HCT116 (cell line): Measurements from ENCODE around the gene NT5C3B. TPM values are rescaled to one million over a fixed set of nuclear protein-coding genes. Genes with fewer than 3 reads are reported as not detected.

Experiments used
- ATAC-seq: fragments of 200-7000 bp; cut with Tn5 transposase; 2 replicates; pipeline ENCODE4 v1.9.1; 2020; ENCODE audit warnings: mild to moderate bottlenecking, moderate library complexity
- BruUV-seq: library from RNA; stranded (reverse); fragments of 400-500 nt; replicated peaks from 2 replicates; lab custom pipeline; 2021; lab: Mats Ljungman, UMichigan
- CTCF ChIA-PET: fragments of 300-600 bp; sonication (Branson Sonifier 250); formaldehyde crosslinking; loops from one replicate; lab custom pipeline; 2021; ENCODE audit warnings: antibody characterized with exemption; lab: Charles Lee
- POLR2A ChIA-PET: fragments of 300-600, 350-600 bp; sonication (Branson Sonifier 250); formaldehyde crosslinking; loops from one replicate; lab custom pipeline; 2021; ENCODE audit warnings: antibody characterized with exemption; lab: Charles Lee
- RAD21 ChIA-PET, 2 experiments: fragments of 300-600 bp; sonication (Branson Sonifier 250); formaldehyde crosslinking; loops; one replicate each; lab custom pipeline; 2023; ENCODE audit warnings: low total read pairs in 2 of 2; ENCODE audit not compliant: uncharacterized antibody in 2 of 2, unreplicated experiment in 2 of 2, low non-redundant PET in 1 of 2; lab: Charles Lee
- DNase-seq: peaks from one replicate; pipeline ENCODE4 v3.0.0-alpha.2; 2010; ENCODE audit warnings: low read depth, low spot score
- H2AFZ ChIP-seq: fragments of 200-600 bp; shearing (Covaris generic), sonication (generic); 2 replicates; pipeline ENCODE4 v1.6.1; 2017; ENCODE audit warnings: low read depth, mixed run types, mixed read lengths, antibody characterized with exemption, low read length; ENCODE audit not compliant: poor library complexity, severe bottlenecking
- H3K27ac ChIP-seq: 2 replicates; pipeline ENCODE4 v1.5.1; 2012; ENCODE audit warnings: low read depth, low read length
- H3K27me3 ChIP-seq: fragments of 200-600 bp; sonication (generic); 2 replicates; pipeline ENCODE4 v1.6.1; 2016; ENCODE audit warnings: mixed run types, low read length, mixed read lengths; ENCODE audit not compliant: insufficient read depth
- H3K36me3 ChIP-seq, 2 experiments: fragments of 200-500 bp in 1 of 2; fragments of 200-600 bp in 1 of 2; sonication (Bioruptor generic) in 1 of 2; sonication (generic) in 1 of 2; 2 replicates each; pipeline versions ENCODE4 v1.5.1 to v1.6.1; 2014 to 2016; ENCODE audit warnings: low read length in 2 of 2, inconsistent platforms in 1 of 2, mixed read lengths in 1 of 2, mixed run types in 1 of 2; ENCODE audit not compliant: insufficient read depth in 2 of 2, control insufficient read depth in 1 of 2
- H3K4me1 ChIP-seq, 2 experiments: fragments of 200-600 bp in 1 of 2; sonication (generic) in 1 of 2; 2 replicates each; pipeline versions ENCODE4 v1.5.1 to v1.6.1; 2012 to 2017; ENCODE audit warnings: low read length in 2 of 2, inconsistent platforms in 1 of 2, mild to moderate bottlenecking in 1 of 2, mixed read lengths in 1 of 2, mixed run types in 1 of 2, moderate library complexity in 1 of 2; ENCODE audit not compliant: insufficient read depth in 2 of 2, control insufficient read depth in 1 of 2
- H3K4me2 ChIP-seq: fragments of 200-600 bp; sonication (generic); 2 replicates; pipeline ENCODE4 v1.6.1; 2017; ENCODE audit warnings: mixed run types, low read length, mixed read lengths
- H3K4me3 ChIP-seq, 2 experiments: fragments of 200-600 bp in 1 of 2; sonication (generic) in 1 of 2; replicated peaks in 1 of 2; 2 replicates each; pipeline ENCODE4 v1.5.1; 2011 to 2016; ENCODE audit warnings: low read length in 2 of 2, control low read depth in 1 of 2, low read depth in 1 of 2, mild to moderate bottlenecking in 1 of 2, mixed read lengths in 1 of 2, mixed run types in 1 of 2
- H3K79me2 ChIP-seq: fragments of 200-600 bp; sonication (generic); 2 replicates; pipeline ENCODE4 v1.6.1; 2017; ENCODE audit warnings: mild to moderate bottlenecking, mixed run types, low read length, moderate library complexity, mixed read lengths; ENCODE audit not compliant: insufficient read depth
- H3K9ac ChIP-seq: fragments of 200-600 bp; sonication (generic); 2 replicates; pipeline ENCODE4 v1.6.1; 2016; ENCODE audit warnings: low read length, mixed read lengths
- H3K9me2 ChIP-seq: fragments of 200-600 bp; sonication (generic), shearing (Covaris generic); 2 replicates; pipeline ENCODE4 v1.6.1; 2017; ENCODE audit warnings: mixed run types, mild to moderate bottlenecking, moderate library complexity; ENCODE audit not compliant: insufficient read depth
- H3K9me3 ChIP-seq, 2 experiments: fragments of 200-500 bp in 1 of 2; fragments of 200-600 bp in 1 of 2; sonication (Bioruptor generic) in 1 of 2; sonication (generic) in 1 of 2; 2 replicates each; pipeline ENCODE4 v1.6.1; 2014 to 2017; ENCODE audit warnings: low read length in 2 of 2, mixed read lengths in 2 of 2, inconsistent platforms in 1 of 2, low read depth in 1 of 2, mild to moderate bottlenecking in 1 of 2, mixed run types in 1 of 2, moderate library complexity in 1 of 2; ENCODE audit not compliant: control insufficient read depth in 1 of 2, insufficient read depth in 1 of 2
- H4K20me1 ChIP-seq: fragments of 200-600 bp; sonication (generic), shearing (Covaris generic); 2 replicates; pipeline ENCODE4 v1.6.1; 2017; ENCODE audit warnings: mixed run types, mild to moderate bottlenecking, moderate library complexity; ENCODE audit not compliant: insufficient read depth
- CBX3 ChIP-seq: IDR thresholded peaks from 2 replicates; pipeline ENCODE4 v1.6.1; 2012; ENCODE audit warnings: low read depth
- CTCF ChIP-seq, 3 experiments: fragments of 200-600 bp in 1 of 3; sonication (generic) in 1 of 3; IDR thresholded peaks in 2 of 3; conservative IDR thresholded peaks in 1 of 3; 2 replicates each; pipeline ENCODE4 v1.5.1; 2012 to 2017; ENCODE audit warnings: low read depth in 2 of 3, low read length in 2 of 3, antibody characterized with exemption in 1 of 3, borderline replicate concordance in 1 of 3, control low read depth in 1 of 3, mild to moderate bottlenecking in 1 of 3, mixed read lengths in 1 of 3, mixed run types in 1 of 3, moderate library complexity in 1 of 3; ENCODE audit not compliant: insufficient read depth in 1 of 3
- EGR1 ChIP-seq: IDR thresholded peaks from 2 replicates; pipeline ENCODE4 v1.6.1; 2012; ENCODE audit warnings: low read depth
- EZH2 ChIP-seq: fragments of 200-600 bp; sonication (generic); IDR thresholded peaks from 2 replicates; pipeline ENCODE4 v1.6.1; 2017; ENCODE audit warnings: antibody characterized with exemption, mixed run types
- EZH2phosphoT487 ChIP-seq: fragments of 200-600 bp; IDR thresholded peaks from 2 replicates; pipeline ENCODE4 v1.6.1; 2018; ENCODE audit warnings: antibody characterized with exemption, borderline replicate concordance
- FOSL1 ChIP-seq: IDR thresholded peaks from 2 replicates; pipeline ENCODE4 v1.6.1; 2012; ENCODE audit warnings: low read depth
- POLR2A ChIP-seq: IDR thresholded peaks from 2 replicates; pipeline ENCODE4 v1.7.0; 2011; ENCODE audit warnings: borderline replicate concordance; ENCODE audit not compliant: insufficient read depth, insufficient read length; ENCODE audit errors: extremely low read depth
- RAD21 ChIP-seq: IDR thresholded peaks from 2 replicates; pipeline ENCODE4 v1.6.1; 2012; ENCODE audit warnings: low read depth, mild to moderate bottlenecking
- SIN3A ChIP-seq: IDR thresholded peaks from 2 replicates; pipeline ENCODE4 v1.6.1; 2012; ENCODE audit warnings: low read depth
- TCF7L2 ChIP-seq: IDR thresholded peaks from 2 replicates; pipeline ENCODE4 v1.7.0; 2011; ENCODE audit warnings: borderline replicate concordance, inconsistent platforms; ENCODE audit not compliant: insufficient read depth, insufficient read length; ENCODE audit errors: extremely low read depth
- ZBTB33 ChIP-seq: IDR thresholded peaks from 2 replicates; pipeline ENCODE4 v1.6.1; 2011; ENCODE audit warnings: mild to moderate bottlenecking, low read length, moderate library complexity; ENCODE audit not compliant: insufficient replicate concordance; ENCODE audit errors: extremely low read depth
- intact Hi-C: fragments of 100-400 bp; cut with micrococcal nuclease; formaldehyde crosslinking; loops from 2 replicates; pipeline ENCODE4 v1.10.0; 2022
- total RNA-seq: library from RNA; stranded (reverse); gene quantifications from one replicate; pipeline ENCODE4 v1.2.1, GENCODE V29; 2021; ENCODE audit not compliant: unreplicated experiment
- TF ChIP-seq, protein P1 (sequence below): IDR thresholded peaks from 2 replicates; pipeline ENCODE4 v1.6.1; 2012; ENCODE audit warnings: low read depth

NT5C3B gene
- total RNA-seq, 1 experiment from 2014 or later, result 110 TPM

DNA sequence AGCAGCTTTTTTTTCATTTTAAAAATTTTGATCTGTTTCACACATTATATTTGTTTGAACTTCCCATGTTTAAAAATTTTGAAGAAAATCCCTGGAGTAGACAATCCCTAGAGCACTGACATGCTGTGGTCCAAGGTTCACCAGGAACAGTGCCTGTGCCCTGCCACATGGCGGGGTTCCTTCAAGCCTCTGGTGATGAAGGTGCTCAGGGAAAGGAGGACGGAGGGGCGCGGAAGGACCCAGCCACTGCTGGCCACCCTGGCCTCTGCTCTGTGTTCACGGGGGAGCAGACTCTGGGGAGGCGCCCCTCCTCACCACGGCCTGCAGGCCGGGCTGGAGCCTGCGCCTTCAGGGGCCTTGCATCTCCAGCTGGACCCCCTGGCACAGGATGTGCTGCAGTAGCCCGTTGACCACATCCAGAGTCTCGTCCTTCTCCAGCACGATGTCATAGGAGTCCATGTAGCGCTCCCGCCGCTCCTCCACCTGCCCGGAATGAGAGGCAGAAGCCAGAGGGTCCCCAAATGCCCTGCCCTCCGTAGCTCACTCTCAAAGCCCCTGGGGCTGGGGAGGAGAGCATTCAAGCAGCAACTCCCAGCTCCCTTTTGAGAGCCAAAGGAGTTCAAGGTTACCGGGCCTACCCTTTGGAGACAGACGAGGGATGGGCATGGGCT lies 10.7 kb downstream of the NT5C3B start:
- Histone ChIP-seq H3K9ac (no peak overlapping the region), H3K27ac (no peak overlapping the region), H3K4me1 (no peaks in the 10 kb centered on the region), H3K36me3 (peaks cover 22 to 25% of the 10 kb centered on the region in 2 experiments), H3K79me2 (no peaks in the 10 kb centered on the region), H3K27me3 (no peaks in the 10 kb centered on the region), H3K9me3 (no peaks in the 10 kb centered on the region), H3K4me3 (no peak overlapping the region), H4K20me1 (no peaks in the 10 kb centered on the region), H3K4me2 (no peak overlapping the region), H3K9me2 (no peaks in the 10 kb centered on the region), H2AFZ (no peak overlapping the region)
- DNase-seq (no peak), ATAC-seq (no peak)
- ChIA-PET RAD21 (no interaction called here), CTCF (no interaction called here), POLR2A (no interaction called here)
- intact Hi-C loops, result no loop called here
- no TSS peak for BruUV-seq
- TF ChIP-seq TCF7L2 (no peak), EZH2phosphoT487 (no peak), ZBTB33 (no peak), FOSL1 (no peak), POLR2A (no peak)

DNA sequence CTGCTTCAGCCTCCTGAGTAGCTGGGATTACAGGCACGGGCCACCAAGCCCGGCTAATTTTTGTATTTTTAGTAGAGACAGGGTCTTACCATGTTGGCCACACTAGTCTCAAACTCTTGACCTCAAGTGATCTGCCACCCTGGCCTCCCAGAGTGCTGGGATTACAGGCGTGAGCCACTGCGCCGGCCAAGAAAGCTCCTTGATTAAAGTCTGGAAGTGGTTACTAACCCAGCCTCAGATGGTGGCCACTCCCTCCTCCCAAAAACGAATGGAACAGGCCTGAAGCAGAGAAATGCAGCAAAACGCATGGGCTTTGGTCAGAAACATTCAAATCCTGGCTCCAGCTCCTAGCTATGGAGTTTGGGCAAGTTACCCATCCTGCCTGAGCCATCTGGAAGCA lies 11.9 kb downstream of the NT5C3B start:
- Histone ChIP-seq H3K79me2 (no peaks in the 10 kb centered on the region), H3K4me2 (no peak overlapping the region), H4K20me1 (no peaks in the 10 kb centered on the region), H2AFZ (no peak overlapping the region), H3K9me3 (no peaks in the 10 kb centered on the region), H3K4me1 (no peaks in the 10 kb centered on the region), H3K4me3 (no peak overlapping the region), H3K9ac (no peak overlapping the region), H3K27ac (no peak overlapping the region), H3K36me3 (peaks cover 12 to 18% of the 10 kb centered on the region in 2 experiments), H3K27me3 (no peaks in the 10 kb centered on the region), H3K9me2 (no peaks in the 10 kb centered on the region)
- TF ChIP-seq EZH2 (no peak), CBX3 (no peak), SIN3A (no peak), RAD21 (no peak), CTCF (IDR thresholded peaks at IDR 0.05 in 2 of 3, conservative IDR thresholded peaks at IDR 0.05 in 1 of 3; ENCODE audit: borderline replicate concordance in 1 of 3, insufficient read depth in 1 of 3, low read depth in 2 of 3, low read length in 2 of 3) (no peak), EGR1 (no peak), FOSL1 (no peak)
- TF ChIP-seq, protein P1, sequence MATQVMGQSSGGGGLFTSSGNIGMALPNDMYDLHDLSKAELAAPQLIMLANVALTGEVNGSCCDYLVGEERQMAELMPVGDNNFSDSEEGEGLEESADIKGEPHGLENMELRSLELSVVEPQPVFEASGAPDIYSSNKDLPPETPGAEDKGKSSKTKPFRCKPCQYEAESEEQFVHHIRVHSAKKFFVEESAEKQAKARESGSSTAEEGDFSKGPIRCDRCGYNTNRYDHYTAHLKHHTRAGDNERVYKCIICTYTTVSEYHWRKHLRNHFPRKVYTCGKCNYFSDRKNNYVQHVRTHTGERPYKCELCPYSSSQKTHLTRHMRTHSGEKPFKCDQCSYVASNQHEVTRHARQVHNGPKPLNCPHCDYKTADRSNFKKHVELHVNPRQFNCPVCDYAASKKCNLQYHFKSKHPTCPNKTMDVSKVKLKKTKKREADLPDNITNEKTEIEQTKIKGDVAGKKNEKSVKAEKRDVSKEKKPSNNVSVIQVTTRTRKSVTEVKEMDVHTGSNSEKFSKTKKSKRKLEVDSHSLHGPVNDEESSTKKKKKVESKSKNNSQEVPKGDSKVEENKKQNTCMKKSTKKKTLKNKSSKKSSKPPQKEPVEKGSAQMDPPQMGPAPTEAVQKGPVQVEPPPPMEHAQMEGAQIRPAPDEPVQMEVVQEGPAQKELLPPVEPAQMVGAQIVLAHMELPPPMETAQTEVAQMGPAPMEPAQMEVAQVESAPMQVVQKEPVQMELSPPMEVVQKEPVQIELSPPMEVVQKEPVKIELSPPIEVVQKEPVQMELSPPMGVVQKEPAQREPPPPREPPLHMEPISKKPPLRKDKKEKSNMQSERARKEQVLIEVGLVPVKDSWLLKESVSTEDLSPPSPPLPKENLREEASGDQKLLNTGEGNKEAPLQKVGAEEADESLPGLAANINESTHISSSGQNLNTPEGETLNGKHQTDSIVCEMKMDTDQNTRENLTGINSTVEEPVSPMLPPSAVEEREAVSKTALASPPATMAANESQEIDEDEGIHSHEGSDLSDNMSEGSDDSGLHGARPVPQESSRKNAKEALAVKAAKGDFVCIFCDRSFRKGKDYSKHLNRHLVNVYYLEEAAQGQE, result no peak
- intact Hi-C loops, result no loop called here
- ChIA-PET CTCF (no interaction called here), POLR2A (no interaction called here), RAD21 (no interaction called here)
- ATAC-seq, result no peak
- no peak for DNase-seq
- no TSS peak for BruUV-seq
